Fibroblast of skin of back (primary cell): ENCODE results near the gene PIP5K1B.
A peak's percentile ranks its signal among the peaks of the same experiment; 100 is the strongest.
"Not testable (repeated sequence)": the region's sequence is repeated elsewhere in the genome, so short reads cannot be mapped to it uniquely, and the experiment has no call there.

Source experiments
- DNase-seq: peaks from one replicate; pipeline ENCODE4 v3.0.0-alpha.2; 2013

PIP5K1B gene

DNA sequence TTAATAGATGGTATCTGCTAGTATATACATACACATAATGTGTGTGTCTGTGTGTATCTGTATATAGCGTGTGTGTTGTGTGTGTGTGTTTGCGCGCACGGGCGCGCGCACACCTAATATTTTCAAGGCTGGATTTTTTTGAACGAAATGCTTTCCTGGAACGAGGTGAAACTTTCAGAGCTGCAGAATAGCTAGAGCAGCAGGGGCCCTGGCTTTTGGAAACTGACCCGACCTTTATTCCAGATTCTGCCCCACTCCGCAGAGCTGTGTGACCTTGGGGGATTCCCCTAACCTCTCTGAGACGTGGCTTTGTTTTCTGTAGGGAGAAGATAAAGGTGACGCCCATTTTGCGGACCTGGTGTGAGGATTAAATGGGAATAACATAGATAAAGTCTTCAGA lies 331.3 kb downstream of the PIP5K1B start:
- DNase-seq = no peak

DNA sequence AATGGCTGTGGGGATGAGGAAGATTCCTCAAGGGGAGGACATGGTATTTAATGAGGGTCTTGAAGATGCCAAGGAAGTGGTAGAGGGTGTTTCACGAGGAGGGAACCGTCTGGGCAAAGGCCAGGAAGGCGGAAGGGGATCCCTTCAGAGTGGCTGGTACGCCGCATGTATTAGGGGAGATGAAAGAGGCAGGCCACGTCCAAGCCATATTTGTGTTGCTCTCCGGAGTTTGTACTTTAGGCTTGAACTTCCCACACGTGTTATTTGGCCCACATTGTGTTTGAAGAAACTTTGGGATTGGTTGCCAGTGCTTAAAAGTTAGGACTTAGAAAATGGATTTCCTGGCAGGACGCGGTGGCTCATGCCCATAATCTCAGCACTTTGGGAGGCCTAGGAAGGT lies 331.8 kb downstream of the PIP5K1B start:
- DNase-seq = no peak

DNA sequence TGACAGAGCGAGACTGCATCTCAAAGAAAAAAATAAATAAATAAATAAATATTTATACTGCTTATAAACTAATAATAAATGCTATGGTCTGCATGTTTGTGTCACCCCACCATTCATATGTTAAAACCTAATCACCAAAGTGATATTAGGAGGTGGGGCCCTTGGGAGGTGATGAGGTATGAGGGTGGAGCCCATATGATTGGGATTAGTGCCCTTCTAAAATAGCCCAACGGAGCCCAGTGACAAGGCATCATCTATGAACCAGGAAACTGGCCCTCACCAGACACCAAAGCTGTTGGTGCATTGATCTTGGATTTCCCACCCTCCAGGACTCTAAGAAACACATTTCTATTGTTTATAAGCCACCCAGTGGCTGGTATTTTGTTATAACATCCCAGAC lies 335.6 kb downstream of the PIP5K1B start:
- no peak for DNase-seq

DNA sequence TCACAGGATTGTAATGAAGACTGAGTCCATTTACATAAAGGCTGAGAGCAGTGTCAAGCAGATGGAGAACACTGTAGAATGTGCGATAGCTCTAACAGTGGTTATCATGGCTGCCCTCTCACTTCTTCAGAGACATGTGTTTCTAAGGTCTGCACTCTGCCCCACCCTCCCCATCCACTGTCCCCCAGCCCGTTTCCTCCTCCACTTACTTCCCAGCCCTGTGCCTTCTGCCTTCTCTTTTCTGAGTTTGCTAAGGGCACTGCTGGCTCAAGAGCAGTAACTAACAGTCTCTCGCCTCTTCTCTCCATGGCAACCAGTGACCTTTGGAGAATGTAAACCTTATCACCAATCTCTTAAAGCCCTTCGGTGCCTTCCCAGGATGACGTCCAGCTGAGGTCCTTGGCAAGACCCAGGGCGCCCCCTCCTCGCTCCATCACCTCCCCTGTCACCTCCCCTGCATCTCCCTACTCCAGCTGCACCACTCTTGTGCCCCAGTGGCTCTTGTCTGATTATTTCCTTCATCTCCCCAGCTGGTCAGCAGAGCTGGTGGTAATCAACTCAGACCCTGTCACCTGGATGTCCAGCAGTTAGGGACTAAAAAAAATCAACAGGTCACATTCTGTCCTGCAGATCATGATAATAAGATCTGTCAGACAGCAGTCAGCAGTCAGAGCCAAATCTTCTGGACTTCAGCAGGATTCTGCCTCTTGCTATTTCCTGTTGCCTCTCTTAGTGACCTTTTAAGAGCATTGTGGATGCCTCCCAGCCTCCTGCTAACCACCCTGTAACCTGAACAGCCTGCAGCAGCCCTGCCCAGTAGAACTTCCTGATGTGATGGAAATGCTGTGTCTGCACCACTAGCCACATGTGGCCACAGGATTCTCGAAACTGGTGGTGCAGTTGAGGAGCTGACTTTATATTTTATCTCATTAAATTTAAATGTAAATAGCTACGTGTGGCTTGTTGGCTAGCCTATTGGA lies 339.5 kb downstream of the PIP5K1B start:
- DNase-seq = peak; percentile 23

DNA sequence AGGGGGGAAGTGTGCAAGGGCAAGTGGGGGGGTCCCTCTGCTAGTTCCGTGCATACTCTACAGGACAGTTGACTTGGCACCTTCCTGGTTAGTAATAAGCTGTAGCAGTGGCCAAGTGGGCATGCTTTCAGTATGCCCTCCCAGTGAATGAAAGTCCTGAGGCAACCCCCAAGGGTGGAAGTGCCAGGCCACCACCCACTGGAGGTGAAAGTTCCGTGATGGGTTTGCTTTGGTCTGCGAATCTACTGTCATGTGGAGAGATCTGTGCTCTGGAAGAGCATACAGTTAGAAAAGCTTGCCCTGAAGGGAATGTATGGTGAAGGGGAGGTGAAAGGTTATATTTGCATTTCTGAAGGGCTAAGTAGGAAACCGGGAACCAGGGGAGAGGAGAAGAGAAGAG lies 340.8 kb downstream of the PIP5K1B start:
- no peak for DNase-seq

DNA sequence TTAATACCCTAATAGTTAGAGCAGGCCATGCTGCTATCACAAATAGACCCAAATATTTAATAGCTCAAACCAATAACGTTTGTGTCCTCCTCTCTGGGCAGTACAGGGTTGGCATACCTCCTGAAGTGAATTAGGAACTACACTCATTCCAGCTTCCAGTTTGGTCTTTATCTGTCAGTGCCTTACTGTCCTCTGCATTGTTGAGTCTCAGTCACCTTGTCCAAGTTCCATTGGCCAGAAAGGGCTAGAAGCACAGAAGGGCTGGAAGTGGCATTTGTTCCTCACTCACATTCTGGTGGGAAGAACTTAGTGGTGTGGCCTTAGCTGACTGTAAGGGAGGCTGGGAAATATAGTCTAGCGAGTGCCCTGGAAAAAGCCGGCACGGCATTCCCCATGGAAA lies 341.7 kb downstream of the PIP5K1B start:
- DNase-seq = no peak

DNA sequence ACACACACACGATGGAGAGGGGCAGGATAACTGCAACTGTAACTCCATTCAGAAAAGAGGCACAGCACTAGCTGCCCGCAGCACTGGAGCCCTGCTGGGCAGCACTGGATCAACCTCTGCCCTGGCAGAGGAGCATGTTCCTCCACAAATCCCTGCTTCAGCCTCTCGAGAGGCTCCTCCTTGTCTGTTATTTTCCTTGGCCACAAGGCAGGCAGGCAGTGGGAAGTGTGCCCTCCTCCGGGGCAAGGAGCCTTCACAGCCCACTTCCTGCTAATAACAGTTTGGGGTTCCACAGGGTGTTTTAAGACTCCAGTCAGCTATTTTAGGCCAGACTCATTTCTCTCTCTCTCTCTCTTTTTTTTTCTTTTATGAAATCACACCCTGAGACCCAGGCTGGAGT lies 342.3 kb downstream of the PIP5K1B start:
- no peak for DNase-seq

DNA sequence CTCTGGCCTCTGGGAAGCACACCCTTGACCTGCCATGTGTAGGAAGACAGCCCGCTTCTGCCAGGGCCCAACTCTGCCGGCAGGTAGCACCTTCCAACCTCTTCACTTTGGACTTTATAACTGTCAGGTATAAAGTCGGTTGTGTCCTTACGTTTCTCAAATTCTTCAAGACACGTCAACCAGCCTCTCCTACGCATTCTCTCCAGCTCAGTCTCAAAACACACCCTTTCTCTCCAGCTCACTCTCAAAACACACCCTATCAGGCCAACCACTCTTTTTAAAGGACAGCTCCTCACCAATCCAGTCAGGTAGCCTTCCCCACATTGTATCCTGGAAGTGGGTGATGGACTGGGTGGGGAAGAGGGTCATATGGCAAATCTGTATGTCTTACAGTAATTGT lies 344.1 kb downstream of the PIP5K1B start:
- DNase-seq = no peak

DNA sequence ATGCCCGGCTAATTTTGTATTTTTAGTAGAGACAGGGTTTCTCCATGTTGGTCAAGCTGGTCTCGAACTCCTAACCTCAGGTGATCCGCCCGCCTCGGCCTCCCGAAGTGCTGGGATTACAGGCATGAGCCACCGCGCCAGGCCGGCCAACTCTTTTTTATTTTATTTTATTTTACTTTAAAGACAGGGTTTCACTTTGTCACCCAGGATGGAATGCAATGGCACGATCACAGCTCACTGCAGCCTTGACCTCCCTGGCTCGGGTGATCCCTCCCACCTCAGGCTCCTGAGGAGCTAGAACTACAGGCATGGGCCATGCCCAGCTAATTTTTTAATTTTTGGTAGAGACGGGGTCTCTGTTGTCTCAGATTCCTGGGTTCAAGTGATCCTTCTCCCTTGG lies 345.9 kb downstream of the PIP5K1B start:
- DNase-seq = not testable (repeated sequence)

DNA sequence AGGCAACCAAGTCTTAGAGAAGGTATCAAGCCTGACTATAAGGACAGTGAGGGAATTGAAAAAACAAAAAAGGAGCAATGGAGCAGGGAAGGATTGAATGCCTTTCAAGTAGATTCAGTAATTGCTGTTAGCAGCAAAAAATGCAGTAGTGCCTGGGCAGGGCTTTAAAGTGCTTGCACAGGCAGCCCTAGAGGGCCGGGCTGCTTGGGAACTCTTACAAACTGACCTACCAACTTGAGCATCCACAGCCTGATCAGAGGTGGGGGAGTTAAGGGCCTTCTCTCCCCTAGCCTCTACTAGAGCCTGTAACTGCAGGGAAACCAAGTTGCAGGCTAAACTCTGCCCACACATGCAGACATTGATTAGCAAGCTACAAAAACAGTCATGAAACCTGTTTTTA lies 349.9 kb downstream of the PIP5K1B start:
- no peak for DNase-seq

DNA sequence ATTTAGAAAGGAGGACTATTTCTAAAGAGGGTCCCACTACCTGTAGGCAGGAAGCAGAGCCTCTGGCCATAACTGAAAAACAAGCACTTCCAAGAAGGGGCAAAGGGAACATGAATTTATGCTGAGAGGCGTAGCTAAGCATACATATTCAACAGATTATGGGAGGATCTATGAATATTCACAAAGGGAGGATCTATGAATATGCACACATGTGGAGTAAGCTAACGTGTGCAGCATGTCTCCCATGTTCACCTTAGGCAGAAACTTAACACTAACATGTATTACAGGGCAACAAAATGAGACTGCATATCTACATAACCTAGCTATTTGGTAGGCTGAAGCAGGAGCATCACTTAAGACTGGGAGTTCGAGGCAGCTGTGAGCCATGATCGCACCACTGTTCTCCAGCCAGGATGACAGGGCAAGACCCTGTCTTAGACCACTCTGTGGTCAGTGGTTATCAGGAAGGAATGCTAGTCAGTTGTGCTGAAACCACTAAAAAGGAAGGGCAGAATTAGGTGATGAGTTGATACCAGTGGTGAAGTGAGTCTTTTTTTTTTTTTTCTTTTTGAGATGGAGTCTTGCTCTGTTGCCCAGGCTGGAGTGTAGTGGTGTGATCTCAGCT lies 351.3 kb downstream of the PIP5K1B start:
- no peak for DNase-seq

DNA sequence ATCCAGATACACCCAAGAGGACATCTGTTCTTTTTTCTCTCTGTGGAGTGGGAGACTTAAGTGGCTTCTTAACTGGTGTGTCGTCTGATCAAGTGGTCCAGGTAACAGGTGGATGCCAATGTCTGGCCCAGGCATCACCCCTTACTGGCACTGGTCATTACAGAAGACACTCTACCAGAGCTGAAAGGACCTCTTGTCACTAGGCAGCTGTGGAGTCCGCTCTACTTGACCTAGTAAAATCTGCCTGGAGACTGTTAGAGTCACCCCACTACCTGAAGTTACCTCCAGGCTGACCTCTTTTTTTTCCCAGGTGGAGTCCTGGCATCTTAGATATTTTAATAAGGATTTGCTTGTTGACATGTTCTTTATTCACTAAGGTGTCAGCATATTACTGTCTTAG lies 353.1 kb downstream of the PIP5K1B start:
- no peak for DNase-seq
